GM18499 (cell line): ENCODE results near the gene TSNAXIP1.
"Not testable (repeated sequence)": the region's sequence is repeated elsewhere in the genome, so short reads cannot be mapped to it uniquely, and the experiment has no call there.

Experiments
- ATAC-seq: cut with Tn5 transposase; IDR thresholded peaks from one replicate; pipeline ENCODE4 v1.9.1; 2021; ENCODE audit warnings: moderate number of reproducible peaks; ENCODE audit not compliant: insufficient read depth, unreplicated experiment

TSNAXIP1 gene

DNA sequence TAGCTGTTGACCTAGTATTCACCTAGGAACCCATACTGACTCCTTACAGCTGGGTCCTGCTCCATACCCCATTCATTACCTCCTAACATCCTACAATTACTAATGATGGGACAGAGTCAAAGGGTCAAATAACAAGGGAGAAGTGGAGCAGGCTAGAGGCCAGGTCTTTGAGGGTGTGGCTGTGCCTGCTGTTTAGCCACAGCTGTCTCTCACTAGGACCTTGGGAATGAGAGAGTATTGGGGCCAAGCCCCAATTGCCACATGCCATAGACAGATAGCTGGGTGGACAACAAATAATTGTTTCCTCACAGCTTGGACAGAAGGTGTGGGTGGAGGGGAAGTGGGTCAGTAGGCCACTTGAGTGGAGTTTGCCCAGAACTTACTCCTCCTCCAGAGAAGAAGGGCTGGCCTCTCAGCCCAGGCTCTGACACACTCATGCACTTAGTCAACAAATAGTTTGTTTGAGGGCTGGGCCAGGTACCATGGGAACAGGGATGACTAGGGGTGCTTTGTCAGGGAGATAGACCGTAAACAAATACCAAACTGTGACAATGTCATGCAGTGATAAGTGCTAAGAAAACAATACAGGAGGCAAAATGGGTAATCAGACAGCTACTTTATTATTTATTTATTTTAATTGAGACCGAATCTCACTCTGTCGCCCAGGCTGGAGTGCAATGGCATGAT, 51.0 kb downstream of the TSNAXIP1 start:
- no peak for ATAC-seq

GRCh38 chr16:67858500-67858899, 51.8 kb downstream of the TSNAXIP1 start:
- no peak for ATAC-seq

DNA sequence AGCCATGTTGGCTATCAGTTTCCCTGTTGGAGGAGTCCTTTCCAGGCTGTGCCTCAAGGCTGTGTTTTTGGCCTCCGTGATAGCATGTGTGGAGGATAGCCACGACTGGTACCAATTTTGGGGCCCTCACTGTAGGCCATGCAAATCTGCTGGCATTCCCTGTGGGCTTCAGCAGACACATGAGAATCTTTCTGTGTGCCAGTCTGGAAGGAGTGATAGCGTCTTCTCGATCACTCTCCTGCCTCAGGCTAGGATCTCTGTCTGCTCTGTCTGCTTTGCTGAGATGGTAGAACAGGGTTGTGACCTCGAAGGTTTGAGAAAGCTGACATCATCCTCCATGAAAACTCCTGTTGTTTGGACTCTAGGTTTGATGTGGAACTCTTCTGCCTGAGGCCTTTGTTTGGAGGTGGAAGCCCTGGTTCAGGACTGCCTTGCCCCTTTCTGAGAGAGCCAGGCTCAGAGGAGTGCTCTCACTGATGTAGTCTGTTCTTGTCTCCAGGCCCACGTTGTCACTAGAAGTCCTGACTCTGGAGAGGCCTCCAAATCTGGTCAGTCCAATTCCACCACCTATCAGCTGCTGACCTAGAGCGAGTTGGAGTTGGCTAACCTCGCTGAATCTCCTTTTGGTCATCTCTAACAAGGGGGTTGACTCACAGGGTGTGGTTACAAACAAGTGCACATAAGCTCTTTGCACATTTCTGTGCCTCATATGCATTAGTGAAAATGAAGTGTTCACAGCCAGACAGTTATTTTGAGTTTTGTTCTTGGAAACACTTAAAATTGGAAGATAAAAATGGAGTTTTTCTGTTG, 54.1 kb downstream of the TSNAXIP1 start:
- no peak for ATAC-seq

GRCh38 chr16:67861877-67862276, 55.2 kb downstream of the TSNAXIP1 start:
- ATAC-seq: no peak

DNA sequence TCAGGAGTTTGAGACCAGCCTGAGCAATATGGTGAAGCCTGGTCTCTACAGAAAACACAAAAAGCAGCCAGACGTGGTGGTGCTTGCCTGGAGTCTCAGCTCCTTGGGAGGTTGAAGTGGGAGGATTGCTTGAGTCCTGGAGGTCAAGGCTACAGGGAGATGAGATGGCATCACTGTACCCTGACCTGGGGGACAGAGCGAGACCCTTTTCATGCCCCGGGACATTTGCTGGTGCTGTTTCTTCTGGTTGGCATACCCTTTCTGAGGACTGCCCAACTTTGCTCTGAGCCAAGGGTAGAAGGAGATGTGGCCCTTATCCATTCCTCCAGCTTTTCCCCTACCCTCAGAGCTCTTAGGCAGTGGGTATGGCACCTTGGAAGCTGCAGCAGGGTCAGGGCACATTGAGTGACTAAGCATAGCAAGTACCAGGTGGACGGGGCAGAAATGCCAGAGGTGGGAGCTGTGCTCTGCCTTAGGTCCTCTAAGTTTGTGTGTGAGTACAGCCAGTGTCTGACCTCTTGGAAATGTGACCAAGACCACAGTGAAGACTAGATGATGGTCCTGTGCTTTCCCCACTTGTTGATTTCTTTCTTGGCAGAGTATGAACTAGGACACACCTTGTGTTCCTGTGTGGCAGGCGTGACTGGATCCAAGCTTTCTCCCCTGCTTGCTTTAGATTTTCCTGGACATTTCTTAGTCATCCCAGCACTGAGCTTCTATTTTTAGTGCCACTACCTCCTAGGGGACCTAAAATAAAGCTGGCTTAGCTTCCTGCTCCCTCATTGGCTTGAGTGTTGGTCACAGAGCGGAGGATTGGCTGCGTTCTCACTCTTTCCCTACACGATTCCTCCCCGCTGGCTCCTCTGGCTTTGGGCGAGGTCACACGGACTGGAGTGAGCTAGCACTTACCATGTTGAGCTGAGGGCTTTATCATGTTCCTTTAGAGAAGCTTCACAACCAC, 56.2 kb downstream of the TSNAXIP1 start:
- no peak for ATAC-seq

- not testable (repeated sequence) for ATAC-seq
Measured at GRCh38 chr16:67864044-67864443, 57.4 kb downstream of the TSNAXIP1 start.

DNA sequence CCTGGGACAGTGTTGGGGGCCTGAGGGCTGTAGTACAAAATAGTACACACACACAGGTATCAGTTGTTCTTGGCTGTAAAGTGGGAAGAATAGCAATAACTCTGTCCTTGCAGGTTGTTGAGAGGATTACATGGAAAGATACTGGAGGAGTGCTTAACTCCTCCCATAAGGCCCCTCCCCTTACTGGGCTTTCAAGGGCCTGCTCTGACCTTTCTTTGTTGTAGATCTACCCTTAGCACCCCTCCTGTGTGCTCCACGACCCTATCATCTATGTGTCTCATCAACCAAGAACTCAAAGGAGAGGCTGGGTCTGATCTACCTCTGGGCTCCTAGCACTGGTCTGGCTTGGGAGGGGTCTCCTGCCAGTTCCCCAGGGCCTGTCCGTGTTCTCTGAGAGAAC, 57.9 kb downstream of the TSNAXIP1 start:
- no peak for ATAC-seq

- no peak for ATAC-seq
Measured at GRCh38 chr16:67865318-67865717, 58.6 kb downstream of the TSNAXIP1 start.

- ATAC-seq: no peak
Measured at GRCh38 chr16:67868290-67868689, 61.6 kb downstream of the TSNAXIP1 start.

GRCh38 chr16:67869653-67870052, 63.0 kb downstream of the TSNAXIP1 start:
- ATAC-seq: no peak

- no peak for ATAC-seq
Measured at GRCh38 chr16:67871256-67871655, 64.6 kb downstream of the TSNAXIP1 start.

- no peak for ATAC-seq
Measured at GRCh38 chr16:67872131-67872630, 65.5 kb downstream of the TSNAXIP1 start.

- no peak for ATAC-seq
Measured at GRCh38 chr16:67872631-67873434, 66.1 kb downstream of the TSNAXIP1 start, which contains the start of gene EDC4. Gene EDC4, plus strand, starts transcription at chr16:67873052. Its CDS starts 210 bp downstream, at chr16:67873262.

DNA sequence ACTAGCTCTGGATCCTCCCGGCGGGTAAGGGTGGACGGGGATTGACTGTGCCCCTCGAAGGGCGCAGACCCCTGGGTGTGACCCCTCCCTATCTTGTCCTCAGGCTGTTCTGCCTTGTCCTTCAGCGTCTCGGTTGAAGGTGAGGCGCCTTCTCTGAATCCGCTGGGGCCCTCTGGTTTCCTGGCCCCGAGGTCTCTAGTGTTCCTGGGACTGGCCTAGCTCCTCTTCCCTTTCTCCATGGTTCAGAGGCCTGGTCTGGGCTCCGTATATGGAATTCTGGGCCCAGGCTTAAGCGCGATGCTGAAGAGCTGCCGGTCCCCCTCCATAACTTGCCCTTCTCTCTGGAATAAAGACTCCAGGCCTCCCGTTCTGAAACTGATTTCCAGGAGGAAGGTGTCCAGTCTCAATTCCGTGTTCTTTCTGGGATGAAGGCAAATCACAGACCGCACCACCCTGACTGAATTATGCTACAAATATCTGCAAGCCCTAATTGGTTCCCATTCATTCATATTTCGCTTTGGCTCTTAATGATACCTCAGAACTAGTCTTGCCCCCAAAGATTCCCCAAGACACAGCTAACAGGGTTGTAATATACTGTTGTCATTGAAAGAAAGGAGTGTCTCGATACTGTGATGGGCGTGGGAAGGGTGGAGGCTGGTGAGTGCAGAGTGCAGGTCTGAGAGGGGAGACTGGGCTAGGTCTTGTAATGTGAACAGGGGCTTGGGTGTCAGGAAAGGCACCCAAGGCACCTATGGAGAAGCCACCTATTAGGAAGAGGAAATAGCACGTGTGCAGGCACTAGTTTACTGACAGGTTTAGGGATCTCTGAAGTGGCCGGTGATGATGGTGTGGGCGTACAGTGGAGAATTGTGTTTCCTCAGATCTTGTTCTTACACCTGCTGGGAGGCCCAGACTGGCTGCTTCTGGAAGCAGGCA, 67.0 kb downstream of the TSNAXIP1 start:
- no peak for ATAC-seq

DNA sequence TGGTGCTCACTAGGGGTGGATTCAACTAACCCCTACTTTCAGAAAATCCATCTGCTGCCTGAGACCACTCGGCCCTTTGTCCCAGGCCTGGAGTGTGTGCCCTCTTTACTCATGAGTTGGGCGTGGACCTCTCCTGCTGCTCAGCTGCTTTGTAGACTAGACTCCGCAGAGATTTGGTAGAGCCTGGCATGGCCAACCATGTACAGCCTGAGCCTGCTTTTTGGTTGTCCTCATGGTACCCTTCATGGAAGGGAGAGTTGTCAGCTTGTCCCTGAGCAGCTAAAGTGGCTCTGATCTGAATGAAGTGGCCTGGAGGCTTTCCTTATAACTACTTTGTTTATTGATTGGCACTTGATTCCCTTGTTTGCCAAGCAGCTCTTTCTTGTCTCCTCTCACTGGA, 67.7 kb downstream of the TSNAXIP1 start:
- ATAC-seq: no peak

DNA sequence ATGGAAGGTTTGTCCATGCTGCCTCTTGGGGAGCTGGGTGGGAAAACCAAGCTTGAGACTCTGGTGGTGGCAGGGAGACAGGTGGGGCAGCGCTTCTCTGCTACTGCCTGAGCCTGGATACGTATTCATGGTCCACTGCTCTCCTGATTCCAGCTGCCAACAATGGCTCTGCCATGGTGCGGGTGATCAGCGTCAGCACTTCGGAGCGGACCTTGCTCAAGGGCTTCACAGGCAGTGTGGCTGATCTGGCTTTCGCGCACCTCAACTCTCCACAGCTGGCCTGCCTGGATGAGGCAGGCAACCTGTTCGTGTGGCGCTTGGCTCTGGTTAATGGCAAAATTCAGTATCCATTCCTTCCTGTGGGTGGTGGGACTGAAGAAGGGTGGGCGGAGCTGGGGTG, 70.4 kb downstream of the TSNAXIP1 start:
- no peak for ATAC-seq
